ENCODE results near the gene SLC28A1. TPM values are rescaled to one million over a fixed set of nuclear protein-coding genes. Genes with fewer than 3 reads are reported as not detected.
A peak's percentile ranks its signal among the peaks of the same experiment; 100 is the strongest.

The SLC28A1 gene
- total RNA-seq, 1 donor from 2014 or later: not detected

DNA sequence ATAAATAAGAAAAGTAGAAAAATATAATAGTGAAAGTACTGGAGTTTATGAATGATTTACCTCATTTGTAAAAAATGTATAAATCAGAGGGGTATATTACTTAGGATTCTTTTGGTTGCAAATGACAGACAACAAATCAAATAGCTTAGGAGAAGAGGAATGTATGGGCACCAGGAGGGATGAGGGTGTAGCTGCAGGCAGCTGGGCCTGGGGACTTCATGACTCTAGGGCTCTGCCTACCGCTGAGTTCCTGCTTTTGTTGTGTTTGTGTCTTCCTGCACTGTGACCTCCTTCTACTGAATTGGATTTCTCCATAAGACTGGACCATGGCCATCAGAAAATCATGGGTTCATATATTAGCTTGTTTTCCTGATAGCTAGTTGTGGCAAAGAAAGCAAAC, 69.3 kb downstream of the SLC28A1 start:
- no peak overlapping the region for H3K4me3 Mint-ChIP-seq
- no peaks in the 10 kb centered on the region for H3K36me3 Mint-ChIP-seq (ENCODE audit: low read depth)
- peaks cover 4% of the 10 kb centered on the region for H3K27me3 Mint-ChIP-seq (ENCODE audit: low read depth)
- H3K27ac Mint-ChIP-seq (ENCODE audit: unreplicated experiment): no peak overlapping the region
- H3K9me3 Mint-ChIP-seq: no peaks in the 10 kb centered on the region
- H3K4me1 Mint-ChIP-seq: peaks cover 4% of the 10 kb centered on the region
- no peak for DNase-seq (ENCODE audit: low read depth, low spot score)
- TF ChIP-seq, protein P1, sequence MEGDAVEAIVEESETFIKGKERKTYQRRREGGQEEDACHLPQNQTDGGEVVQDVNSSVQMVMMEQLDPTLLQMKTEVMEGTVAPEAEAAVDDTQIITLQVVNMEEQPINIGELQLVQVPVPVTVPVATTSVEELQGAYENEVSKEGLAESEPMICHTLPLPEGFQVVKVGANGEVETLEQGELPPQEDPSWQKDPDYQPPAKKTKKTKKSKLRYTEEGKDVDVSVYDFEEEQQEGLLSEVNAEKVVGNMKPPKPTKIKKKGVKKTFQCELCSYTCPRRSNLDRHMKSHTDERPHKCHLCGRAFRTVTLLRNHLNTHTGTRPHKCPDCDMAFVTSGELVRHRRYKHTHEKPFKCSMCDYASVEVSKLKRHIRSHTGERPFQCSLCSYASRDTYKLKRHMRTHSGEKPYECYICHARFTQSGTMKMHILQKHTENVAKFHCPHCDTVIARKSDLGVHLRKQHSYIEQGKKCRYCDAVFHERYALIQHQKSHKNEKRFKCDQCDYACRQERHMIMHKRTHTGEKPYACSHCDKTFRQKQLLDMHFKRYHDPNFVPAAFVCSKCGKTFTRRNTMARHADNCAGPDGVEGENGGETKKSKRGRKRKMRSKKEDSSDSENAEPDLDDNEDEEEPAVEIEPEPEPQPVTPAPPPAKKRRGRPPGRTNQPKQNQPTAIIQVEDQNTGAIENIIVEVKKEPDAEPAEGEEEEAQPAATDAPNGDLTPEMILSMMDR (conservative IDR thresholded peaks at IDR 0.05): no peak

DNA sequence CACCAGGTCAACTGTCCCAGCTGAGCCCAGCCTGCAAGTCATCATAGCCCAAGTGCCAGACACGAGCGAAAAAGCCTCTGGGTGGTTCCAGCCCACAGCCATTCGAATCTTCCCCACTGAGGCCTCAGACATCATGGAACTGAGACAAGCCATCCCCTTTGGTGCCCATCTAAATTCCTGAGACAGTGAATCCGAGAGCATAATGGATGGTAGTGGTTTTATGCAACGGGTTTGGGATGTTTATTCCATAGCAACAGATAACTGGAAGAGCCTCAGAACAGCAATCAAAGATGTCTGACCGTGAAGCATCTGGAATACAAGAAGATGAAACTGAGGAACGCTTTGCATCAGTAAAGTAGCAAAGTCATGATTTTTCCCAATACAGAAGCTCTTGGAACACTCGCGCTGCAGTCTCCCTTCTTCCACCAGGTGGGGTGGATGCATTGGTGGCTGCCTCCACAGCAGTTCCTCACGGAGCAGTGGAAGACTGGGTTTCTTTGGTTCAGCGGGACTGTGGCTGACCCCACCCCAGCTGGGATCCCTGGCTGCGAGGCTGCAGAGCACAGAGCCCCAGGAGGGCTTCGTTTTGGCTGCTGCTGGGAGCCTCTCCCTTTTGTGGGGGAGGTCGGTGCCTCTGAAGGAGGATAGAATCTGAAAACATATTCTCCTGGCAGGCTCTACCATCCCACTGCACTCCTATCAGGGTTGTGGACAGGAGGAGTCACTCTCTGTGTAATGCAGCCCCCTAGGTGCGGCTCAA, 70.8 kb downstream of the SLC28A1 start:
- H3K9me3 Mint-ChIP-seq: no peaks in the 10 kb centered on the region
- DNase-seq (ENCODE audit: low read depth, low spot score): peak; percentile 39
- H3K27me3 Mint-ChIP-seq (ENCODE audit: low read depth): peaks cover 4% of the 10 kb centered on the region
- TF ChIP-seq, protein P1 (conservative IDR thresholded peaks at IDR 0.05): peak; percentile 76
- no peaks in the 10 kb centered on the region for H3K36me3 Mint-ChIP-seq (ENCODE audit: low read depth)
- no peak overlapping the region for H3K4me3 Mint-ChIP-seq
- H3K4me1 Mint-ChIP-seq: peaks cover 8% of the 10 kb centered on the region
- no peak overlapping the region for H3K27ac Mint-ChIP-seq (ENCODE audit: unreplicated experiment)

DNA sequence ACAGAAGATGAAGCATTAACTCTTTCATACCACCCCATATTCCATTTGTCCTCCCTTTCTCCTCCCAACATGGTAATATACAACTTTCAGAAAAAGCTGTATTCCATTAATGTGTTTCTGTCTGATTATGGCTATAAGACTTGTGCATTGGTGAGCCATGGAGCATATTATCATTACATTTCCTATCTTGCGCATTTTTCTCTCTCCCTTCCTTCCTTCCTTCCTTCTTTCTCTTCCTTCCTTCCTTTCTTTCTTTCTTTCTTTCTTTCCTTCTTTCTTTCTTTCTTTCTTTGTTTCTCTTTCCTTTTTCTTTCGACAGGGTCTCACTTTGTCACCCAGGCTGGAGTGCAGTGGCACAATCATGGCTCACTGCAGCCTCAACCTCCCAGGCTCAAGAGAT, 71.7 kb downstream of the SLC28A1 start:
- no peaks in the 10 kb centered on the region for H3K36me3 Mint-ChIP-seq (ENCODE audit: low read depth)
- H3K4me3 Mint-ChIP-seq: no peak overlapping the region
- peaks cover 4% of the 10 kb centered on the region for H3K27me3 Mint-ChIP-seq (ENCODE audit: low read depth)
- TF ChIP-seq, protein P1 (conservative IDR thresholded peaks at IDR 0.05): no peak
- no peak for DNase-seq (ENCODE audit: low read depth, low spot score)
- H3K27ac Mint-ChIP-seq (ENCODE audit: unreplicated experiment): no peak overlapping the region
- H3K4me1 Mint-ChIP-seq: peaks cover 8% of the 10 kb centered on the region
- no peaks in the 10 kb centered on the region for H3K9me3 Mint-ChIP-seq

GRCh38 chr15:84960391-84961113, 76.1 kb downstream of the SLC28A1 start:
- TF ChIP-seq, protein P1 (conservative IDR thresholded peaks at IDR 0.05): no peak
- Mint-ChIP-seq H3K27ac (ENCODE audit: unreplicated experiment) (no peak overlapping the region), H3K36me3 (ENCODE audit: low read depth) (no peaks in the 10 kb centered on the region), H3K4me3 (no peak overlapping the region), H3K9me3 (peaks cover 7% of the 10 kb centered on the region), H3K27me3 (ENCODE audit: low read depth) (peaks cover 4% of the 10 kb centered on the region), H3K4me1 (peaks cover 8% of the 10 kb centered on the region)
- DNase-seq (ENCODE audit: low read depth, low spot score): no peak

- peaks cover 7% of the 10 kb centered on the region for H3K9me3 Mint-ChIP-seq
- TF ChIP-seq, protein P1 (conservative IDR thresholded peaks at IDR 0.05): no peak
- H3K27ac Mint-ChIP-seq (ENCODE audit: unreplicated experiment): no peak overlapping the region
- peaks cover 3% of the 10 kb centered on the region for H3K27me3 Mint-ChIP-seq (ENCODE audit: low read depth)
- no peak overlapping the region for H3K4me3 Mint-ChIP-seq
- no peaks in the 10 kb centered on the region for H3K36me3 Mint-ChIP-seq (ENCODE audit: low read depth)
- DNase-seq (ENCODE audit: low read depth, low spot score): no peak
- peaks cover 5% of the 10 kb centered on the region for H3K4me1 Mint-ChIP-seq
These were observed 76.6 kb downstream of the SLC28A1 start for GRCh38 chr15:84961114-84961452.

Measured in neural crest cell (in vitro differentiated cells).